GM19023 (cell line): ENCODE measurements around the gene ZSWIM4.
"Not testable (repeated sequence)": the region's sequence is repeated elsewhere in the genome, so short reads cannot be mapped to it uniquely, and the experiment has no call there.

Experiments
- ATAC-seq: cut with Tn5 transposase; IDR thresholded peaks from one replicate; pipeline ENCODE4 v1.9.1; 2021; ENCODE audit warnings: mild to moderate bottlenecking, moderate library complexity; ENCODE audit not compliant: unreplicated experiment

Gene ZSWIM4

DNA sequence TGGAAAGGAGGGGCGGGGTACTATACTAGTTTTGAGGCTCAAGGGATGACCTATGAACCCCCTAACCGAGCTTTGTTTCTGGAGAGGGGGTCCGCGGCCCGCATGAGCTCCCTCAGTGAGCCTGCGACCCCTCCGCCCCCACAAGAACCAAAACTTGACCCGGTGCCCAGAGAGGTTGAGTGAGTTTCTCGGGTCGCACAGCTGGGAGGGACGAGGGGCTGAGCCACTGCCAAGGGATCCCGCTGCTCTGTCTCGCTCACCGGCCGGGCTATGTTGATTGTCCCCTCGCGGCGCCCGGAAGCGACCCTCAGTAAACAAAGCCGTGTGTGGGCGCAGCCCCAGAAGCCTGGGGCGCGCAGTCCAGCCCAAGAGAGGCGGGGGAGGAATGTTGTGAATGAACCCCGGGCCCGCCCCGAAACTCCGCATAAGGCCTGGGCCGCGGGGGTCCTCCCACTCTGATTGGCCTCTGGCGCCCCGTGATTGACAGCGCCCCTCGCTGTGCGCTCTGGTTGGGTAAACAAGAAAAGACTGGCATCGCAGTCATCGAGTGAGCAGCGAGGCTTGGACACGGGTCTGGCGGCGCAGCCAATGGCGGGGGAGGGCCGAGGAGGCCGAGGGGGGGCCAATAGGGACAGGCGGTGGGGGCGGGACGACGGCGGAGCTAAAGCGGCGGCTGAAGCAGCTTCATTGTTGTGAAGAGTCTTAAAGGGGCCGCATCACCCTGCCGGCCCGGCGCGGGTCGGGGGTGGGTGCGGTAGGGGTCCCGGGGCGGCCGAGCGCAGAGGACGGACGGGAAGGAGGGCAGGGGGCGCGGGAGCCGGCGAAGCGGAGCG, at the start of gene ZSWIM4:
TSS of gene ZSWIM4 (plus strand) at position 687 of the 833 bp plus-strand sequence. CDS start 206 bp downstream, outside the sequence.
- ATAC-seq: peak; percentile 90

DNA sequence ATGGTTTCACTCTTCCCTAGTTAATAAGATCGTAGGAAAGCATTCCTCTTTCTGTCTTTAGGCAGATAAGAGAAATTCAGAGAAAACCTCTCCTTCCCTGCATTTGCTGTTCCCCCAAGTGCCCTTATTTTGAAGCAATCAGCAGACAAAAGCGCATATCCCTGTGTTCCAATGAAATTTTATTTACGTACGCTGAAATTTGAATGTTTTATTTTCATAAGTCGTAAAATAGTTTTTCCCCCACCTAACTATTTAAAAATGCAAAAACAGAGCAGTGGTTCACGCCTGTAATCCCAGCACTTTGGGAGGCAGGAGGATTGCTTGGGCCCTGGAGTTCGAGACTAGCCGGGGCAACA, 48.2 kb upstream of the ZSWIM4 start:
- ATAC-seq: no peak

DNA sequence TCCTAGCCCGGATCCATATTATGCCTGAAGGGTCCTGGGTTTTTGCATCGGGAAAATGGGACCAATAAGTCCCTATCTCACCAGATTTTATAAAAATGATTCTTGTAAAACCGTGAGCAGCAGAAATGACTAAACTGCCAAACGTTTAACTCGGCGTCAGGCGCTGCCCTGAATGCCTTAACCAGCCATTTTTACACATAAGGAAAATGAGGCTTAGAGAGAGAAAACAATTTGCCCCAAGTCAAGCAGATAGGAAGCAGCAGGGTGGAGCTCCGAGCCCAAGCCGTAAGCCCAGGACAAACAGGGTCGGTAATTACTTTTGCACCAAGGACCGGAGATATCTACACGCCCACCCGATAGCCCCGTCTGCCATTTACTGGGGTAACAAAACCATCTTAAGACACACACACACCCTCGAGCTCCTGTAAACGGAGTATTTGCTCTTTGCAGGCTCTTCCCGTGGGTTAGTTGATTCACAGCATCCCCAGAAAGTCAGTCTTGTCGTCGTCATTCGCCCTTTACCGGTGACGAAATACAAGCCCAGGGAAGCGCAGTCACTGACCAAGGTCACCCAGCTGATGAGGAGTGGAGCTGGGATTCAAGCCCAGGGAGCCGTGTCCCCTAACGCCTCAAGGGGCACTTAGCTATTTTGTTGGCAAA, 46.9 kb upstream of the ZSWIM4 start:
- no peak for ATAC-seq

DNA sequence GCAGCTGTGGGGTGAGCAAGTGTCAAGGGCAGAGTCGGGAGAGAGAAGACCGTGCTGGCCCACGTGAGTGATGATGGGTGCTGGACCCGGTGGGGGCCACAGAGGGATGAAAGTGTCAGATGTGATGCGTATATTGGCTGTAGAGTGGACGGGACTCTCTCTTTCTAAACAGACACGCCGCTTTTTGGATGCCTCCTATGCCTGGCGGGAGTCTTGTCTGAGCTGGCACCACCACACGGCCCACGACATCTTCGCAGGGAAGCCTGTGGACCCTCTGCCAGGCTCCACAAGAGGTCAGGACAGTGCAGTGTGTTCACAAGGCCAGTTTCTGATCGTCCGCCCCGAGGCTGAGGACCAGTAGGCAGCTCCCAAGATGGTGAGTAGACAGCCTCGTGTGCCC, 43.8 kb upstream of the ZSWIM4 start:
- ATAC-seq: no peak

DNA sequence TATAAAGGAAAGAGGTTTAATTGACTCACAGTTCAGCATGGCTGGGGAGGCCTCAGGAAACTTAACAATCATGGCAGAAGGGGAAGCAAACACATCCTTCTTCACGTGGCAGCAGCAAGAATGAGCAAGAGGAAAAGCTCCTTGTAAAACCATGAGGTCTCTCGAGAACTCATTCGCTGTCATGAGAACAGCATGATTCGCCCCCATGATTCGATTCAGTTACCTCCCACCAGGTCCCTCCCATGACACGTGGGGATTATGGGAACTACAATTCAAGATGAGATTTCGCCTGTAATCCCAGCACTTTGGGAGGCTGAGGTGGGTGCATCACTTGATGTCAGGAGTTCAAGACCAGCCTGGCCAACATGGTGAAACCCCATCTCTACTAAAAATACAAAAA, 41.6 kb upstream of the ZSWIM4 start:
- not testable (repeated sequence) for ATAC-seq

DNA sequence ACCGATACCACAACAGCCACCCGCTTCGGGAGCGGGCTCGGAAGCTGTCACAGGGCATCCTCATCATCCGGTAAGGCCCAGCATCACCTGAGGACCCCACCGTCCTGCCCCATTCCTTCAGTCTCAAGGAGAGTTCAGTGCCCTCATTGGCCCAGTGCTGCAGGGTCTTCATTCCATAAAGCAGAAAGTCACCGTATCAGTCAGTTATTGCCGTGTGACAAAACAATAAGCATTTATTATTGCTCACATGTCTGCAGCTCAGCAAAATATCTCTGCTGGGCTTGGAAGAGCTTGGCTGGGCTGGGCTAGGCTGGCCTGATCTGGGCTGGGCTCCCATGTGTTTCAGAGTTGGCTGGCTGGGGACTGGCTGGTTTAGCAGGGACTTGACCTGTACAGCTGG, 39.0 kb upstream of the ZSWIM4 start:
- ATAC-seq: no peak

DNA sequence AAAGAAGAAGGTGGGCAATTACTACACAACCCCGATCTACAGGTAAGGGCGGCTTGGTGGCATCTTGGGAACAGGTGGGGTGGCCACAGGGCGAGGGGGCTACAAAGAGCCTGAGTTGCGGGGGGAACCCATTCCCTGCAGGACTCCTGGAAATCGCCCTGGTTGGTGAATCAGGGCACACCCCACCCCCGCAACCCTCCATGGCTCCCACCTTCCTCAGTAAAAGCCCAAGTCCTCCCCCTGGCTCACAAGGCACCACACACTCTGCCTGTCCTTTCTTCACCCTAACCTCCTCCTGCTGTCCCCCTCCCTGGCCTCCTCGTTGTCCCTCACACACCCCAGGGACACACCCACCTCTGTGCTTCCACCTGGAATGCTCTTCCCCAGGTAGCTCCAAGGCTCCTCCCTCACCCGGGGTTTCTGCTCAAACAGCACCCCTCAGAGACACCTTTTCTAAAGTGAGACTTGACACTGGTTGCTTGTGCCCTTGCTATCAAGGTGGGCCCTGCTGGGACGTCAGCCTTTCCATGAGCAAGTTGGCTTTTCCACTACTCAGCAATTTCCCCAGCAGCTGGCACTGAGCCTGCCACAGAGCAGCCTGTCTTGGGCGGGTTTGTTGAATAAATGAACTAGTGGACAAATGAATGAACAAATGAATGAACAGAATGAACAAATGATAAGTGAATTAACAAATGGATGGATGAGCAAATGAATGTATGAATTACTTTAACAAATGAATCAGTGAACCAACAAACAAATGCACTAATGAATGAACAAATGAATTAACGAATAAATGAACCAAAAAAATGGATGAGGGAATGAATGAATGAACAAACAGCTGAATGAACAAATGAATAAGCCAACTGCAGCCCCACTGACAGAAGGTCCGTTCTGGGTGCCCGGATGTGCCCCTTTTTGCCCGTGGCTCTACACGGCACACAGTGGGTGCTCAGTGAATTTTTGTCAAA, 37.2 kb upstream of the ZSWIM4 start:
- no peak for ATAC-seq

DNA sequence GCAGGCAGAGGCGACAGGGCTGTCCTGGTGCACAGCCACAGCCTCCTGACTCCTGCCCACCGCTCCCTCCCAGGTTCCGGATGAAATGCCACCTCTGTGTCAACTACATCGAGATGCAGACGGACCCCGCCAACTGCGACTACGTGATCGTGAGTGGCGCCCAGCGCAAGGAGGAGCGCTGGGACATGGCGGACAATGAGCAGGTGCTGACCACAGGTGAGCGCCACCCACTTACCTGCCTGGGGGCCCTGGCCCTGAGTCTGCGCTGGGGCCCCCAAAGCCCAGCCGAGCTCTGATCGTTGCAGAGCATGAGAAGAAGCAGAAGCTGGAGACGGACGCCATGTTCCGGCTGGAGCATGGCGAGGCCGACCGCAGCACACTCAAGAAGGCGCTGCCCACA, 36.4 kb upstream of the ZSWIM4 start:
- ATAC-seq: no peak

DNA sequence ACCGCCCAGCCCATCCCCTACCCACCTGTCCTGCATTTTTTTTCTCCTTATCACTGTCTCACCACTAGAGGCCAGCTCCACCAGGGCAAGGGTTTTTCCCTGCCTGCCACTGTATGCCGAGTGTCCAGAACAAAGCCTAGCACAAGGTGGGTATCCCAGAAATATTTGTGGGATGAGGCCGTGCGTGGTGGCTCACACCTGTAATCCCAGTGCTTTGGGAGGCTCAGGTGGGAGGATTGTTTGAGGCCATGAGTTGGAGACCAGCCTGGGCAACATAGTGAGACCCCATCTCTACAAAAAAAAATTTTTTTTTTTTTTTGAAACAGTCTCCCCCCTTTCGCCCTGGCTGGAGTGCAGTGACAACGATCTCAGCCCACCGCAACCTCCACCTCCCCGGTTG, 33.8 kb upstream of the ZSWIM4 start:
- ATAC-seq: no peak

DNA sequence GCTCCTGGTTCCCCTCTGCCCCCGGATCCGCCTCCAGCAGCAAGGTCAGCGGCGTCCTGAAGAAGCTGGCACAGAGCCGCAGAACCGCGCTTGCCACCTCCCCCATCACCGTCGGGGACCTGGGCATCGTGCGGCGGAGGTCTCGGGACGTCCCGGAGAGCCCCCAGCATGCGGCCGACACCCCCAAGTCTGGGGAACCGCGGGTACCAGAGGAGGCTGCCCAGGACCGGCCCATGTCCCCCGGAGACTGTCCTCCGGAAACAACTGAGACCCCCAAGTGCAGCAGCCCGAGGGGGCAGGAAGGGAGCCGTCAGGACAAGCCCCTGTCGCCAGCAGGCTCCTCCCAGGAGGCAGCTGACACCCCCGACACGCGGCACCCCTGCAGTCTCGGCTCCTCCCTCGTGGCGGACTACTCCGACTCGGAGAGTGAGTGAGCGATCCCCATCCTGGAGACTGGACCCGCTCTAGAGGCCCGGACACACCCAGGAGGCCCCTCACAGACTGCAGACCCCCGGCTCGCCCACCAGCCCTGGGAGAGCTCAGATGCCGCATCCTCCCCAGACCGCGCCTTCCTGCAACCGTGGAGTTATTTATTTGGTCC, 32.5 kb upstream of the ZSWIM4 start:
- ATAC-seq: no peak

DNA sequence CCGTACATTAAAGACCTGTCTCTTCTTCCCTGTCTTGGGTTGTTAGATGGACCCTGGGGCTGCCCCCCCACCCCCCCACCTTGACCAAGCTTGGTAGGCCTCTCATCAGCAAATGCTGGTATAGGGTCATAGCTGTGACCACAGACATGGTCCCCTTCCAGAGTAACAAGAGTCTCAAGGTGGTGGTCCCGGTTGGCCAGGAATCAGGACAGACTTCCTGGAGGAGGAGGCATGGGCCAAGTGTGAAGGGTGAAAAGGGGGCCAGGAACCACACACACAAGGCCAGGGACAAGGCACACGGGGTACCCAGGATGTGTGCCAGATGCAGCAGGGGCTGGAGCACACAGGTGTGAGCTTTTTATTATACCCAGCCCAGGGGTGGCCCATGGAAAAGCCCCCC, 32.0 kb upstream of the ZSWIM4 start:
- no peak for ATAC-seq

DNA sequence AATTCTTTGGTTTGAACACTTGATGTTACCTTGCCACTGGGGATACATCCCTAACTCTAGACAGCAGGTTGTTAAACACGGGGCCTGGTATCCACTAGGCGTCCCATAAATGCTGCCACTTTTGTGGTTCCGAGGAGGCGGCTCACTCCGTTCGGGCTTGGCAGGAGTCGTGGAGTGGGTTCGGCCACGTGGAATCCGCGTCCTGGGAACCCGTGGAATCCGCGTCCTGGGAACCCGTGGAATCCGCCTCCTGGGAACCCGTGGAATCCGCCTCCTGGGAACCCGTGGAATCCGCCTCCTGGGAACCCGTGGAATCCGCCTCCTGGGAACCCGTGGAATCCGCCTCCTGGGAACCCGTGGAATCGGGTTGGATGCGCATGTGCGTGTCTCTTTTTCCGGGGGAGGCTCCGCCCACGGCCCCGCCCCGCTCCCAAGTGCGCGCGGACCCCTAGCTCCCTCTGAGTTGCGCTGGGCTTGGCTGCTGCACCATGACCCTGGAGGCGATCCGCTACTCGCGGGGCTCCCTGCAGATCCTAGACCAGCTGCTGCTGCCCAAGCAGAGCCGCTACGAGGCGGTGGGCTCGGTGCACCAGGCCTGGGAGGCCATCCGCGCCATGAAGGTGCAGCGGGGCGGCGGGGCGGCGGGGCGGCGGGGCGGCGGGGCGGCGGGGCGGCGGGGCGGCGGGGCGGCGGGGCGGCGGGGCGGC, 31.0 kb upstream of the ZSWIM4 start, which contains the start of gene MRI1:
TSS of gene MRI1 (plus strand) at position 422 of the 707 bp plus-strand sequence. CDS start at position 489, 67 bp downstream.
- no peak for ATAC-seq

DNA sequence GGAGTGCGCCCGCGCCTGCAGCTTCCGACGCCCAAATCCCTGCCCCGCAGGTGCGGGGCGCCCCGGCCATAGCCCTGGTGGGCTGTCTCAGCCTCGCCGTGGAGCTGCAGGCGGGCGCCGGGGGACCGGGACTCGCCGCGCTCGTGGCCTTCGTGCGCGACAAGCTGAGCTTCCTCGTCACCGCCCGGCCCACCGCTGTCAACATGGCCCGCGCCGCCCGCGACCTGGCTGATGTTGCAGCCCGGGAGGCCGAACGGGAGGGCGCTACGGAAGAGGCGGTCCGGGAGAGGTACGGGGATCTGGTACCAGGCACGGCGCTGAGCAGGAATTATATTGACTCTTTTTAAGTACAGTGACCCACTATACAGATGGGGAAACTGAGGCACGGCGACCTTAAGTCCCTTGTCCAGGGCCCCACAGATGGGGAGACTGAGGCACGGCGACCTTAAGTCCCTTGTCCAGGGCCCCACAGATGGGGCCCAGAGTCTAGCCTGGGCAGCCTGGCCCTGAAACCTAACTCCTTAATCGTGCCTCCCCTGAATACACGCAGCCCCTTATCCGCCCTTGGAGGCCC, 30.3 kb upstream of the ZSWIM4 start:
- ATAC-seq: no peak

DNA sequence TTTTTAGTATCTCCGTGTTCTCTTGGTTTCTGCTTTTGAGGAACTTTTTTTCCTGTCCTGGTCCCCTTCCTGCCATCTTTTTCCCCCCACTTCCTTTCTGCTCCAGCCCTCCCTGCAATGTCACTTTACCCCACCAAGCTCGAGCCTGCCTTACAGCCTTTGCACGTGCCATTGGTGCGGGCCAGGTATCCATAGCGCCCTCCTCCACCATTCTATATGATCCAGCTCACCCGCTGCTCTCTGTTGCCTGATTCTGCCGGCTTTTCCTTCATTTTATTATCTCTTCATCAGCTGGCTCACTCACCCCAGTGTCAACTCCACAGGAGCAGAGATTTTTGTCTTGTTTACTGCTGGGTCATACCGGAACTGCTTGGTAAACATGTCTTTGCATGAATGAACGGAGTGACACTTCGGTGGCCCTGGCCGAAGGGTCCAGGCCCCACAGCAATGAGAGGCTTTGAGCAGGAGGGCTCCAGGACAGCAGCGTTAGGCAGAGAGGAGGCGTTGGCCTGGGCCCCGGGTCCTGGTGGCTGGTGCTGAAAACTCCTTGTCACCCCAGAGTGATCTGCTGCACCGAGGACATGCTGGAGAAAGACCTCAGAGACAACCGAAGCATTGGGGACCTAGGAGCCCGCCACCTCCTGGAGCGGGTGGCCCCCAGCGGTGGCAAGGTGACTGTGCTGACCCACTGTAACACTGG, 29.7 kb upstream of the ZSWIM4 start:
- ATAC-seq: no peak

DNA sequence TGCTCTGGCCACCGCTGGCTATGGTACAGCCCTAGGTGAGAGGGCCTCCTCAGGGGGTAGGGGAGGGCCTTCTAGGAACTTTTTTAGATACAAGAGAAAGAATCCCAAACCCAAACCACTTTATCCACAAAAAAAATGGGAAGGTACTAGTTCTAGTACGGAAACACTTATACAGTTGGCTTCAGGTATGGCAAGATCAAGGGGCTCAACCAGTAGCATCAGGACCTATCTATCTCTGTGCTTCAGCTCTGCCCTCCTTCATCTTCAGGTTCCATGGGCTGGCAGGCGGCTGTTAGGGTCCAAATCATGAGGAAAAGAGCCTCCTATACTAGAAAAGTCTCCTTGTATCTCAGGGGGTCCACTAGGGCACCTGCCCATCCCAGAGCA, 29.2 kb upstream of the ZSWIM4 start:
- ATAC-seq: no peak

DNA sequence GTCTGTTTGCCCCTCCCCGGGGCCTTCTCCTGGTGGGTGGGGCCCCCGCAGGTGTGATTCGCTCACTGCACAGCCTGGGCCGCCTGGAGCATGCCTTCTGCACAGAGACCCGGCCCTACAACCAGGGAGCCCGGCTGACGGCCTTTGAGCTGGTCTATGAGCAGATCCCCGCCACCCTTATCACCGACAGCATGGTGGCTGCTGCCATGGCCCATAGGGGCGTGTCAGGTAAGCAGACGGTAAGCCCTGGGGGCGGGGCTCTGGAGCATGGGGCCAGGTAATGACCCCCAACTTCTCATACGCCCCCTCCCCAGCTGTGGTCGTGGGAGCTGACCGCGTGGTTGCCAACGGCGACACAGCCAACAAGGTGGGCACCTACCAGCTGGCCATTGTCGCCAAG, 26.7 kb upstream of the ZSWIM4 start:
- no peak for ATAC-seq

DNA sequence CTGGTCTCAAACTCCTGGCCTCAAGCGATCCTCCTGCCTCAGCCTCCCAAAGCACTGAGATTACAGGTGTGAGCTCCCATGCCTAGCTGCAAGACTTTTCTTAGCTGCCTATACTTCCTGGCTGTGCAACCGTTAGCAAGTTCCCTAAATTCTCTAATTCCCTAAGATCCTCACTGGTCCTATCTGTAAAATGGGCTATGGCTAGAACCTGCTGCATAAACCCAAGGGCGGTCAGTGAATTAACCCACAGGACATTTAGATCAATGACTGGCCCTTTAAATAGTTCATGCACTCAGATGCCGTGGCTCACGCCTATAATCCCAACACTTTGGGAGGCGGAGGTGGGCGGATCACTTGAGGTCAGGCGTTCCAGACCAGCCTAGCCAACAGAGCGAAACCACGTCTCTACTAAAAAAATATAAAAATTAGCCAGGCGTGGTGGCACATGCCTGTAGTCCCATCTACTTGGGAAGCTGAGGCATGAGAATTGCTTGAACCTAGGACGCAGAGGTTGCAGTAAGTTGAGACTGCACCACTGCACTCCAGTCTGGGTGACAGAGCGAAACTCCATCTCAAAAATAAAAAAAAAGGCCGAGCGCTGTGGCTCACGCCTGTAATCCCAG, 25.1 kb upstream of the ZSWIM4 start:
- no peak for ATAC-seq

DNA sequence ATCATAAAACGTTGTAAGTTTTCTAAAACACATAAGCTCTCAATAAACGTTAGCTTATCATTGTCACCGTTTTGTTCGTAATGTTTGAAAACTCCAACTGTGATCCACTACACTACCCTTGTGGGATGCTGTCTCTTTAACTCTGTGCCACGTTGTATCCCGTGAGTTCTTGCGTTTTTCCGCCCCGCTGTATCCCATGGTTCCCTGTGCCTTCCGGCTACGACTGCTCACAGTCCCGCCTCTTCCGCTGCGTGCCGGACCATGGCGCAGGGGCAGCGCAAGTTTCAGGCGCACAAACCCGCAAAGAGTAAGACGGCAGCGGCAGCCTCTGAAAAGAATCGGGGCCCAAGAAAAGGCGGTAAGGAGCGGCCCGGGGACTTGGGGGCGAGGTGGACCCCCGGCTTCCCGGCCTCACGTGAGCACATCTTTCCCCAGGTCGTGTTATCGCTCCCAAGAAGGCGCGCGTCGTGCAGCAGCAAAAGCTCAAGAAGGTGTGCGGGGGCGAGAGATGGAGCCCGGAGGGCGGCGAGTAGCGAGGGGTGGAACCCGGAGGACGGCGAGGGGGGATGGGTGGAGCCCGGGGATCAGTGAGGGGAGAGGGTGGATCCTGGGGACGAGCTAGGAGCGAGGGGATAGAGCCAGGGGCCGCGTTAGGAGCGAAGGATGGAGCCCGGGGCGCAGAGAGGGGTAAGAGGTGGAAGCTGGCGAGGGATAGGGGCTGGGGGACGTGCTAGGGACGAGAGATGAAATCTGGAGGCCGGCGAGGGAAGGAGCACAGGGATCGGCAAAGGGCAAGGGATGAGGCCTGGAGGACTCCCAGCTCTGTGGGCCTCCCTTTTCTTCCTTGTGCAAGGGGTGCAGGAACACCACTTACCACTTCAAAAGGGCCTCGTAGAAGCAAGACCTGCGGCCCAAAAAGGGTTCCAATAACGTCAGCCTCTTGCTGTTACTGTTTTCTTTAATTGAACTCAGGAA, 20.7 kb upstream of the ZSWIM4 start, which contains the start of gene C19orf53:
TSS of gene C19orf53 (plus strand) at position 240 of the 975 bp plus-strand sequence. CDS start at position 262, 22 bp downstream.
- ATAC-seq: peak; percentile 85
